ENCODE results near the gene SARNP.

- TF ChIP-seq REST (IDR thresholded peaks at IDR 0.05) = no peak
- TF ChIP-seq CTCF (IDR thresholded peaks at IDR 0.05) = no peak
Observed at GRCh38 chr12:55733021-55733555, 84.4 kb downstream of the SARNP start.
